C4-2B (cell line): ENCODE data around the gene OSBPL1A.

Experiments used
- CTCF ChIP-seq: fragments of 450-650 bp; conservative IDR thresholded peaks from 2 replicates; pipeline ENCODE4 v1.5.1; 2017; ENCODE audit warnings: mild to moderate bottlenecking
- ZFX ChIP-seq: fragments of 450-650 bp; IDR thresholded peaks from 2 replicates; pipeline ENCODE4 v1.6.1; 2017

GRCh38 chr18:24380163-24380747, 17.4 kb downstream of the OSBPL1A start:
- TF ChIP-seq CTCF (no peak), ZFX (no peak)
